GM12874 (cell line): ENCODE results near the gene FBXW11.

Source experiments
- TF ChIP-seq, protein P1 (sequence below): IDR thresholded peaks from 2 replicates; pipeline ENCODE4 v1.5.1; 2011; ENCODE audit warnings: low read depth, mild to moderate bottlenecking, control low read depth, low read length, moderate library complexity; ENCODE audit not compliant: insufficient read depth

Gene FBXW11

DNA sequence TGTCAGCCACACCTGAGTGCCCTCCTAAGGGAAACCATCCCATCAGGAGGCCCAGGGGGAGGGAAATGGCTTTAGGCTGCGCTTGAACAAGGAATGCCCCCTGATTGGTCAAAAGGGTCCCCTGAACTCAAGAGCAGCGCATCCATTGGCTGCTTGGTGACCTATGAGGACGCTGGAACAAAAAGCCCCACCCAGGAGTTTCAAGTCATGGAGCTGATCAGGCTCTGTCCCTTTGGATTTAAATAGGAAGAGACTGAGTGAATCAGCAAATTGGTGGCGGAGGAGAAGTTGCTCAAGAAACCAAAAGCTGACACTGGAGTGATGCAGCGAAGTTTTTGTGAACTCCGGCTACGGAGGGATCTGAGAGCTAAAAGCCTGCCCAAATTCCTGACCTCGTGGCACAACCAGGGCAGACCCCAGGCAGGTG lies 154.2 kb downstream of the FBXW11 start:
- TF ChIP-seq, protein P1, sequence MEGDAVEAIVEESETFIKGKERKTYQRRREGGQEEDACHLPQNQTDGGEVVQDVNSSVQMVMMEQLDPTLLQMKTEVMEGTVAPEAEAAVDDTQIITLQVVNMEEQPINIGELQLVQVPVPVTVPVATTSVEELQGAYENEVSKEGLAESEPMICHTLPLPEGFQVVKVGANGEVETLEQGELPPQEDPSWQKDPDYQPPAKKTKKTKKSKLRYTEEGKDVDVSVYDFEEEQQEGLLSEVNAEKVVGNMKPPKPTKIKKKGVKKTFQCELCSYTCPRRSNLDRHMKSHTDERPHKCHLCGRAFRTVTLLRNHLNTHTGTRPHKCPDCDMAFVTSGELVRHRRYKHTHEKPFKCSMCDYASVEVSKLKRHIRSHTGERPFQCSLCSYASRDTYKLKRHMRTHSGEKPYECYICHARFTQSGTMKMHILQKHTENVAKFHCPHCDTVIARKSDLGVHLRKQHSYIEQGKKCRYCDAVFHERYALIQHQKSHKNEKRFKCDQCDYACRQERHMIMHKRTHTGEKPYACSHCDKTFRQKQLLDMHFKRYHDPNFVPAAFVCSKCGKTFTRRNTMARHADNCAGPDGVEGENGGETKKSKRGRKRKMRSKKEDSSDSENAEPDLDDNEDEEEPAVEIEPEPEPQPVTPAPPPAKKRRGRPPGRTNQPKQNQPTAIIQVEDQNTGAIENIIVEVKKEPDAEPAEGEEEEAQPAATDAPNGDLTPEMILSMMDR: no peak

DNA sequence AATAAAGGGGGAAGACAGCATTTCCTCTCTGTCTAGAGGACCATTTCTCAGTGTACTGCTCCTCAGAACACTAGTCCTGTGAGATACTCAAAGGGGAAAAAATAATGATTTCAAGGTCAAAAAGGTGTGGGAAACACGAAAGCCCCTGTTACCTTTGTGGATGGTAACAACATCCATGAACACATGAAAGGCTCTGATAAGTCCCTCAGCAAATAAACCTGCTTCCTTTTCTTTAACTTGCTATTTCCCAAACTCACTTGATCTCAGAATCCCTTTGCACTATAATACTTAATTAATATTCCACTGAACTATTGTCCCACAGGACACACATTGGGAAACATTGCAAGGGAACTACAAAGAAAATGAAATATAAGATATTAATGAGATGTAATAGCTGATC lies 155.2 kb downstream of the FBXW11 start:
- TF ChIP-seq, protein P1: no peak

DNA sequence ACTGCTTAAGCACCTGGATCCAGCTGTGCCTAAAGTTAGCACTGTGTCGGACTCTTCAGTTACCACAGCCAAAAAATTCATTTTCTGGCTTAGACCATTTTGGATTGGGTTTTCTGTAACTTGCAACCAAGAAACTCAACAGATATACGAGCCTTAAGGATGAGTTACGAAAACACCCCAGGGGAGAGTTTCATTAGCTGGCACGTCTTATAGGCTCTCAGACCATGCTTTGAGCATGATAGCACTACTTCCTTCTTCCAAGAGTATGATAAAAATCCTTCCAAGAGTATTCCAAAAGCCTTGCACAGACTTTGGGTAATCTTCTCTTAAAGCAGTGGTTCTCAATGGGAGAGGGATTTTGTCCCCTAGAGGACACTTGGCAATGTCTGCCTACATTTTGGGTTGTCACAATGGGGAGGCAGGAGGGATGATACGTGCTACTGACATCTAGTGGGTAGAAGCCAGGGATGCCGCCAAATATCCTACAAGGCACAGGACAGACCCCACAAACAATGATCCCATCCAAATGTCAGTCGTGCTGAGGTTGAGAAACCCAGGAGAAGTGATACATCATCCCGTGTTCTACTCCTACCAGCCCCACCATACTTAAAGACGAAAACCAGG lies 156.0 kb downstream of the FBXW11 start:
- TF ChIP-seq, protein P1: peak; percentile 28; the same call in 1 of the 2 replicates

DNA sequence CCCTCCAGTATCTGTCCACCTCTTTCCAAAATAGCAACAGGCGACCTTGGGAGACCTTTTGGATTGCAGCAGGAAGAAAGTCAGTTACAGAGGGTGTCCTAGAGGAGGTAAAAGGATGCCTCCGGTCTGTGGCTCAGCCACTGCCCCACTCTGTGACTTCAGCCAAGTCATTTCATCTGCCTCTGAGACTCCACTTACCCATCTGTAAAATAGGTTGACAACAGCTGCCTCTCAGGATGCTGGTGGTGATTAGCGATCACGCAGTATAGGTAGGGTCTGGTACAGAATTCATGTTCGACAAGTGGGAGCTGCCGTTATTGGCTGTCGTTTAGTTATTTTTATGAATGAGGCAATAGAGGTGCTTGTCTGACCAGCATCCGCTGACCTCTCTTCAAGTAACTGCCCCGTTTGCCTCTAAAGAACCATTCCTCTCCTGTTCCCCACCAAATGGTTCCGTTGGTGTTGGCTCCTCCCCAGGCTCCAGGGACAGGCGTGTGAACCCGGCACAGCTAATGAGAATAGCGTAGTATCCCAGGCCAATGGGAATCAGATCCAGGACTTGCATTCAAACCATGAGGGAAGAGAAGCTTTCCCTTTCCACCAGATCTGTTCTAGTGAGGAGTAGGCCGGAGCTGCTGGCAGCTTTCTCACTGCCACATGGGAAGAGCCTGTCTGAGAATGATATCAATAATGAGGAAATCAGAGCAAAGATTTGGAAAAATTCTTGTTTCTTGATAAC lies 156.7 kb downstream of the FBXW11 start:
- TF ChIP-seq, protein P1: no peak

DNA sequence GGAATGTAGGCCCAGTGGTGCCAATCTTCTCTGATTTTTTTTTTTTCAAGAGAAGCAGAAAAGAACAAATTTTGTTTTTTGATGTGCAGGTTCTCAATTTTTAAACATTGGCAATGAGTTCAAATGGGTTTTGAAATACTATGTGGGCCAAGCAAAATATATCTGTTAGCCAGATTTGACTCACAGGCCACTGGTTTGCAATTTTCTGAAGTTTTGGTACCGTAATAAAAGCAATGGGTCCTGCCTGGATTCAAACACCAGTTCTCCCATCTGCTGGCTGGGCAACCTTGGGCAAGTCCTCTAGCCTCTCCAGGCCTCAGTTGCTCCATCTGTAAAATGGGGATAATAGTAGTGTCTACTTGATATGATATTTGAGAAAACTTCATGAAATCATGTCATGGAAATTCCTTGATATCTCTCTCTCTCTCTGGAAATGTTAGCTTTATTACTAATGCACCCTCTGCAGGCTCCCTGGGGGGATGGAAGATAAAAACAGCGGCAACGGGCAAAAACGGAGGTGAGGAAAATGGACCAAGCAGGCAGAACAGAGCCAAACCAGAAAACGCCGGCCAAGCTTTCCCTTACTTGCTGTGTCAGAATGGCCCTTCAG lies 157.4 kb downstream of the FBXW11 start:
- TF ChIP-seq, protein P1: no peak

DNA sequence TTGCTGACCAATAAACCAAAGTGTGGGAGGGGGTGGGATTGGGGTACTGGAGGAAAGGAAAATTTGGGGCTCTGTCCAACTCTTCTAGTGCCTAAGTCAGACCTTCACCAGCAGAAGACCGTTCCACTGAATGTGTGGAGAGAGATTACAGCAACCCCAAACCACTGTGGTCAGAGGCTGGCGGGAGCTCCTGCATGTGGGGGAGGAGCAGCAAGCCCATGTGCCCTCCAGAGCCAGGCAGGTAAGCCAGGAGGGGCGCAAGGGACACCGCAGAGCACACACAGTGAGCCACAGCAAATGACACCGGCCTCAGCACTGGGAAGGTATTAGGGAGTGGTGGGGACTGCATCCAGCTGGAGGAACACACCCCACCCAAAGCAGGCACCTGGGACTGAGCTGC lies 158.0 kb downstream of the FBXW11 start:
- TF ChIP-seq, protein P1: no peak

DNA sequence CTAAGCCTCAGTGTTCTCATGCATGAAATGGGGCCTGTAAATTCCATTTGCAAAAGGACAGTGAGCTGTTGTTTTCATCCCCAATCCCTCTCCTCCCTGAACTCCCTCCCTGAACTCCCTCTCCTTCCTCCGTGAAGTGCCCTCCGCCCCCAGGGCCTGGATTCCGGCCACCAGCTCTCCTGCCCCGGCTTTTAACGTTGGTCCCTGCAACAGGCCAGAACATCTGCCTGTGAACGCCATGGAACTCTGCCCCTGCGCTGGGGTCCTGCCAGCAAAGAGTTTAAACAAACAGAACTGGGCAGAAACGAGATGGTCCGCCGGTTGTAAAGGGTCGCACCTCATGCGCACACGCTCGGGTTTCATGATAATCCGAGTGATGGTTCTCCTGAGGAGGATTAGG lies 158.4 kb downstream of the FBXW11 start:
- TF ChIP-seq, protein P1: no peak
